A204.1 (cell line): ENCODE results near the gene PRDM16.

Experiments used
- FAIRE-seq: peaks from 2 replicates; lab custom pipeline; 2012; peaks lifted over from hg19 to GRCh38; lab: Jason Lieb, UNC

Gene PRDM16

GRCh38 chr1:3209201-3209600 is 140.2 kb downstream of the PRDM16 start:
- FAIRE-seq = no peak

GRCh38 chr1:3211582-3212375 is 142.8 kb downstream of the PRDM16 start:
- no peak for FAIRE-seq

- no peak for FAIRE-seq
Observed at GRCh38 chr1:3212453-3213355, 143.7 kb downstream of the PRDM16 start.

- no peak for FAIRE-seq
Observed at GRCh38 chr1:3213730-3214129, 144.7 kb downstream of the PRDM16 start.

- no peak for FAIRE-seq
Observed at GRCh38 chr1:3215198-3216014, 146.4 kb downstream of the PRDM16 start.

- FAIRE-seq = no peak
Observed at GRCh38 chr1:3216015-3216391, 147.0 kb downstream of the PRDM16 start.

- no peak for FAIRE-seq
Observed at GRCh38 chr1:3217181-3217641, 148.2 kb downstream of the PRDM16 start.

- FAIRE-seq = no peak
Observed at GRCh38 chr1:3217979-3218679, 149.1 kb downstream of the PRDM16 start.

GRCh38 chr1:3219005-3219790 is 150.2 kb downstream of the PRDM16 start:
- FAIRE-seq = no peak

- FAIRE-seq = no peak
Observed at GRCh38 chr1:3219791-3220467, 150.9 kb downstream of the PRDM16 start.

- no peak for FAIRE-seq
Observed at GRCh38 chr1:3221112-3222041, 152.4 kb downstream of the PRDM16 start.

GRCh38 chr1:3222042-3222692 is 153.2 kb downstream of the PRDM16 start:
- FAIRE-seq = no peak

GRCh38 chr1:3225661-3226060 is 156.7 kb downstream of the PRDM16 start:
- no peak for FAIRE-seq

GRCh38 chr1:3226191-3226590 is 157.2 kb downstream of the PRDM16 start:
- no peak for FAIRE-seq

- no peak for FAIRE-seq
Observed at GRCh38 chr1:3226701-3227350, 157.8 kb downstream of the PRDM16 start.

- FAIRE-seq = no peak
Observed at GRCh38 chr1:3227351-3227704, 158.3 kb downstream of the PRDM16 start.

- no peak for FAIRE-seq
Observed at GRCh38 chr1:3227893-3228292, 158.9 kb downstream of the PRDM16 start.

GRCh38 chr1:3229081-3229725 is 160.2 kb downstream of the PRDM16 start:
- FAIRE-seq = no peak
